HG02970 (cell line): ENCODE data around the gene CDC25B.
"Not testable (repeated sequence)": the region's sequence is repeated elsewhere in the genome, so short reads cannot be mapped to it uniquely, and the experiment has no call there.

Experiments used
- ATAC-seq: cut with Tn5 transposase; IDR thresholded peaks from one replicate; pipeline ENCODE4 v1.9.1; 2021; ENCODE audit warnings: mild to moderate bottlenecking, moderate library complexity, moderate number of reproducible peaks; ENCODE audit not compliant: unreplicated experiment, low FRiP score

Gene CDC25B

GRCh38 chr20:3820901-3821727 lies 25.0 kb downstream of the CDC25B start:
- no peak for ATAC-seq

GRCh38 chr20:3821996-3822395 lies 25.9 kb downstream of the CDC25B start:
- ATAC-seq = no peak

DNA sequence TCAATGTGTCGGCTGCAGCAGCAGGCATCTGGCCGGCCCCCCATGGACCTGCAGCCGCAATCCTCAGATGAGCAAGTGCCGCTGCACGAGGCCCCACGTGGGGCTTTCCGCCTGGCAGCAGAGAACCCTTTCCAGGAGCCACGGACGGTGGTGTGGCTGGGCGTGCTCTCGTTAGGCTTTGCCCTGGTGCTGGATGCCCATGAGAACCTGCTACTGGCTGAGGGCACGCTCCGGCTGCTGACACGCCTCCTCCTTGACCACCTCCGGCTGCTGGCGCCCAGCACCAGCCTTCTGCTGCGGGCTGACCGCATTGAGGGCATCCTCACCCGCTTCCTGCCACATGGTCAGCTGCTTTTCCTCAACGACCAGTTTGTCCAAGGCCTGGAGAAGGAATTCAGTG lies 27.8 kb downstream of the CDC25B start:
- ATAC-seq = no peak

DNA sequence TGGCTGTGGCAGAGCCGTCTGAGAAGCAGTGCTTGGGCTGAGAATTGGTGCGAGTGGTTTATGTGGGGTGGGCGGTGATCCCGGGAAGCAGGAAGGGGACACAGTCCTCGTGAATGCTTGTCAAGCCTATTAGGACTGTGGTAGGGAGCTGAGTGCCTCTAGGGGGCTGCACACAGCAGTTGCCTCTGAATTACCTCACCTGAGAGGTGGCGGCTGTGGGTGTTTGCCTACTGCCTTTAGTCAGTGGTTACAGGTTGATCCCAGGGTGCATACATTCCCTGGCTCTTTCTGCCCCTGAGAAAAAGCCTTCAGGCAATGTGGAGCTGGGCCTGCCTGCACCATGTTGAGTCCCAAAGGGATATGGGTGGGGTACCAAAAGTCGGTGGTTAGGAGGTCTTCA lies 29.4 kb downstream of the CDC25B start:
- ATAC-seq = no peak

DNA sequence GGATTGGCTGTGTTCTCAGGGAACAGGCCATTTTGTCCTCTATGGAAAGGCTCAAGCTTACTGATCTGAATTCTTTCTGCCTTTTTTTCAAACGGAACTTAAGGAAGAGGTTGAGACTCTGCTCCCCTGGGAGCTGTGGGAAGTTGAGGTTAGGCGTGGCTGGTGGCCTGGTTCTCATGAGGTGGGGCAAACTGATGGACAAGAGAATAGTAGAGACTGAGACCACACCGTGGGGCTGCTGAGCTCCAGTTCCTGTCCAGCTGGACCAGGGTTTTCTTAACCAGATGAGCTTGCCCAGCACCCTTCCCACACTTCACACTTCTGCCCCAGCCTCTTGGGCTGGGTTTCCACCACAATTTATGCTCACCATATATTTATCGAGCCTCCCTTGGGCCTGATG lies 30.3 kb downstream of the CDC25B start:
- no peak for ATAC-seq

DNA sequence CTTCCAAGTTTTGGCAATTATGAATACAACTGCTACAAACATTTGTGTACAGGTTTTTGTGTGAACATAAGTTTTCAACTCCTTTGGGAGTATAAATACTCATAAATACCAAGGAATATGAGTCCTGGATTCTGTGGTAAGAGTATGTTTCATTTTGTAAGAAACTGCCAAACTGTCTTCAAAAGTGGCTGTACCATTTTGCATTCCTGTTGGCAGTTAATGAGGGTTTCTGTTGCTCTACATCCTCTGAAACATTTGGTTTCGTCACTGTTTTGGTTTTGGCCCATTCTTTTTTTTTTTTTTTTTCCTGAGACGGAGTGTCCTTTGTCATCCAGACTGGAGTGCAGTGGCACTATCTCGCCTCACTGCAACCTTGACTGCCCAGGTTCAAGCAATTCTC lies 32.7 kb downstream of the CDC25B start:
- ATAC-seq = no peak

DNA sequence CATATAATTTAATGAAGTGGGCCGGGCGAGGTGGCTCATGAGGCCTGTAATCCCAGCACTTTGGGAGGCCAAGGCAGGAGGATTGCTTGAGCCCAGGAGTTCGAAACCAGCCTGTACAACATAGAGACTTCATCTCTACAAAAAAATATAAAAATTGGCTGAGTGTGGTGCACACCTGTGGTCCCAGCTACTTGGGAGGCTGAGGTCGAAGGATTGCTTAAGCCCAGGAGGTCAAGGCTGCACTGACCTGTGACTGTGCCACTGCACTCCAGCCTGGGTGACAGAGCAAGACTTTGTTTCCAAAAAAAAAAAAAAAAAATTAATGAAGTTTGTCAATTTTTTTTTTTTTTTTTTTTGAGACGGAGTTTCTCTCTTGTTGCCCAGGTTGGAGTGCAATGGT lies 33.8 kb downstream of the CDC25B start:
- not testable (repeated sequence) for ATAC-seq

GRCh38 chr20:3836132-3836531 lies 40.0 kb downstream of the CDC25B start:
- no peak for ATAC-seq

- no peak for ATAC-seq
Observed at GRCh38 chr20:3839328-3839727, 43.2 kb downstream of the CDC25B start.

- not testable (repeated sequence) for ATAC-seq
Observed at GRCh38 chr20:3840201-3840600, 44.1 kb downstream of the CDC25B start.

- ATAC-seq = no peak
Observed at GRCh38 chr20:3842348-3842930, 46.3 kb downstream of the CDC25B start.

DNA sequence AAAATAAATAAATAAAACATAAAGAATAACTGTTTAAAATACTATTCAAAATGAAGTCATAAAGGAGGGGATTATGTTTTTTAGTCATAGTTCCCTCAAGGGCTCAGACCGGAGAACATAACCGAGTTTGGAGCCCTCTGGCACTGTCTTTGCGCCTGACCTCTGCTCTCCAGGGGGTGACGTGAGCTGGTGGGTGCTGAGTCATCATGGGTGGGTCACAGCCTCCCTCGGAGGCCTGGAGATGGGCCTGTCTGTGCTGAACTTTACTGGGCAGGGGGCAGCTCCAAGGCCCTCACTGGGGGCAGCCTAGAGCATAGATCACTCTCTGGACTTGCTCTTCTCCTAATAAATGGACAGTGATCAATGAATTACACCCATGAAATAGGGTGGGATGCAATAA lies 47.4 kb downstream of the CDC25B start:
- ATAC-seq = no peak

DNA sequence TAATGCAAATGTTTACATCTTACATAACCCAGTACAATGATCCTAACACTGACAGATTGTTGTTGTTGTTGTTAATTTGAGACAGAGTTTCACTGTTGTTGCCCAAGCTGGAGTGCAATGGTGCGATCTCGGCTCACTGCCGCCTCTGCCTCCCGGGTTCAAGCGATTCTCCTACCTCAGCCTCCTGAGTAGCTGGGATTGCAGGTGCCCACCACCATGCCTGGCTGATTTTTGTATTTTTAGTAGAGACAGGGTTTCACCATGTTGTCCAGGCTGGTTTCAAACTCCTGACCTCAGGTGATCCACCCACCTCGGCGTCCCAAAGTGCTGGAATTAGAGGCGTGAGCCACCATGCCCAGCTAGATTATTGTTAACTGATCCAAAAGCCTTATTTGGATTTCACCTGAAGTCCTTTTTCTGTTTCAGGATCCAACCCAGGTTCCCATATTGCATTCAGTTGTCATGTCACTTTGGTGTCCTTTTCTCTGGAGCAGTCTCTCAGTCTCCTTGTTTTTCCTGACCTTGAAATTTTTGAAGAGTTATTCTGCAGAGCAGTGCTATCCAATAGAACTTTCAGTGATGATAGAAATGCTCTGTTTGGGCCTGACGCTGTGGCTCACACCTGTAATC lies 48.0 kb downstream of the CDC25B start:
- ATAC-seq = not testable (repeated sequence)

DNA sequence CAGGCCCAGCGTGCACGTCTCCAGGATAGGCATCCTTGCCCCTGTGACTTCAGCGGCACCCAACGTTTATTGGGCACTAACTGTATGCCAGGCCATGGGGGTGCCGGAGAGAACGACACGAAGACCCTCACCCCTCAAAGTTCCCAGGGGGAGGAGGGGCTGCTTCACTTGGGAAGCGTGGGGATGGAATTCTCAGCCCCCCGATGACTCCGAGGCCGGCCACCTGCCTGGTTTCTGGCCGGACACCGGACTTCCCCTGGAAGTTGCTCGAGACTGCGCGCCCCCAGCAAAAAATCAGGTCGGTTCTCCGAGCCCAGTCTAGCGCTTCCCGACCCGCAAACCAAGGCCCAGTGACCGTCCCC lies 50.2 kb downstream of the CDC25B start:
- no peak for ATAC-seq

DNA sequence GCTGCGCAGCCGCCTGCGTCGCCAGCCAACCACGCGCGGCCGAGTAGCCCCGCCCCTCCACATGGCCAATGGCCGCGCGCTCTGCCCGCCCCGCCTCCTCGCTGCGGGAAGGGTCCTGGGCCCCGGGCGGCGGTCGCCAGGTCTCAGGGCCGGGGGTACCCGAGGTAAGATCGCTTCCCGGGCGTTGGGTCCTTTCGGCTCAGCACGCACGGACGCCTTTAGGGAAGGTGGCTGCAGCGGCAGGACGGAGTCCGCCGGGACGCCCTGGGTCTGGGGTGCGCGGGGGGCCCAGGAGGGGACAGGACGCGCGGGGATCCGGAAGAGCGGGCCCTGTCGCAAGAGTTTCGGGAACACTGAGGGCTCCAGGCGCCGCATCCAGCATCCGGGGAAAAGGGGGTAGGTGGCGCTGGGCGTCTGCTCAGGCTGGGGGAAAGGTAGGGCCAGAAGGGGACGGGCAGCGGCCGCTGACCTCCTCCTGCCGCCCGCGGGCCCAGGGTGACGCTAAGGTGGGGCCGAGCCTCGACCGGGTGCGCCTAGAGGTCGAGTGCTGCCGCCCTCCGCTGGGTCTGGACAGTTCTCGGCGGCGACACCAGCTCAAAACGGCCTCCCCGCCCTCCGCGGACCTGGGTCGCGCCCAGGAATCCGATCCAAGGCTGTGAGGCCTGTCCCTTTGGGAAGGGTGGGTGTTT lies 50.8 kb downstream of the CDC25B start, which contains the start of gene MAVS:
Gene MAVS, plus strand, starts transcription at position 95 of the 689 bp plus-strand sequence. CDS start 7,791 bp downstream, outside the sequence.
- peak; percentile 91 for ATAC-seq

GRCh38 chr20:3847429-3847940 lies 51.4 kb downstream of the CDC25B start:
- no peak for ATAC-seq

- ATAC-seq = no peak
Observed at GRCh38 chr20:3848565-3848964, 52.5 kb downstream of the CDC25B start.

GRCh38 chr20:3854462-3854871 lies 58.4 kb downstream of the CDC25B start:
- ATAC-seq = no peak
